ENCODE data around the gene SKP1. TPM values are rescaled to one million over a fixed set of nuclear protein-coding genes. Genes with fewer than 3 reads are reported as not detected.

Gene SKP1
- total RNA-seq, 1 donor from 2014 or later, result 506 TPM

DNA sequence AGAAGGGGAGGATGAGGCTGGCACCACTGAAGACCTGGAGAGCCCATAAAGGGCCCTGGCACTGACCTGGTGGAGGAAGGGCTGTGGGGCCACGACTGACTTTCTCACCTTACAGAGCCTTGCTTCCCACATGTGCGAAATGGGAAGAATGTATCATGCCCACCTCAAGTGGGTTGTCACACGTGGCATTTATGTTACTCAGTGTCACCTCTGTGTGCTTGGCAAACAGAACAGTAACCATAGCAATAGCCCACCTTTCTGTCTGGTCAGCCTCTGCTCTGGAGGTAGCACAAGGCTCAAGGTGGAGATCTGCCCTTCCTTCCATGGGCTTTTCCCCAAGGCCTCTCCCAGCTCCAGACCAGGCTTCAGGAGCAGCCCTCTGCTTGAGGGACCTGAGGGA lies 45.6 kb downstream of the SKP1 start:
- Histone ChIP-seq H3K27me3 (ENCODE audit: low read depth) (no peaks in the 10 kb centered on the region), H3K4me3 (no peak overlapping the region), H3K9me3 (replicated peaks) (no peaks in the 10 kb centered on the region), H3K4me1 (peaks cover 50% of the 10 kb centered on the region), H3K36me3 (peaks cover 11% of the 10 kb centered on the region), H3K27ac (replicated peaks) (no peak overlapping the region)
- TF ChIP-seq, protein P1, sequence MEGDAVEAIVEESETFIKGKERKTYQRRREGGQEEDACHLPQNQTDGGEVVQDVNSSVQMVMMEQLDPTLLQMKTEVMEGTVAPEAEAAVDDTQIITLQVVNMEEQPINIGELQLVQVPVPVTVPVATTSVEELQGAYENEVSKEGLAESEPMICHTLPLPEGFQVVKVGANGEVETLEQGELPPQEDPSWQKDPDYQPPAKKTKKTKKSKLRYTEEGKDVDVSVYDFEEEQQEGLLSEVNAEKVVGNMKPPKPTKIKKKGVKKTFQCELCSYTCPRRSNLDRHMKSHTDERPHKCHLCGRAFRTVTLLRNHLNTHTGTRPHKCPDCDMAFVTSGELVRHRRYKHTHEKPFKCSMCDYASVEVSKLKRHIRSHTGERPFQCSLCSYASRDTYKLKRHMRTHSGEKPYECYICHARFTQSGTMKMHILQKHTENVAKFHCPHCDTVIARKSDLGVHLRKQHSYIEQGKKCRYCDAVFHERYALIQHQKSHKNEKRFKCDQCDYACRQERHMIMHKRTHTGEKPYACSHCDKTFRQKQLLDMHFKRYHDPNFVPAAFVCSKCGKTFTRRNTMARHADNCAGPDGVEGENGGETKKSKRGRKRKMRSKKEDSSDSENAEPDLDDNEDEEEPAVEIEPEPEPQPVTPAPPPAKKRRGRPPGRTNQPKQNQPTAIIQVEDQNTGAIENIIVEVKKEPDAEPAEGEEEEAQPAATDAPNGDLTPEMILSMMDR (IDR thresholded peaks at IDR 0.05; ENCODE audit: borderline replicate concordance), result no peak
- no peak for DNase-seq
- intact Hi-C loops (cut with micrococcal nuclease), result no loop called here

DNA sequence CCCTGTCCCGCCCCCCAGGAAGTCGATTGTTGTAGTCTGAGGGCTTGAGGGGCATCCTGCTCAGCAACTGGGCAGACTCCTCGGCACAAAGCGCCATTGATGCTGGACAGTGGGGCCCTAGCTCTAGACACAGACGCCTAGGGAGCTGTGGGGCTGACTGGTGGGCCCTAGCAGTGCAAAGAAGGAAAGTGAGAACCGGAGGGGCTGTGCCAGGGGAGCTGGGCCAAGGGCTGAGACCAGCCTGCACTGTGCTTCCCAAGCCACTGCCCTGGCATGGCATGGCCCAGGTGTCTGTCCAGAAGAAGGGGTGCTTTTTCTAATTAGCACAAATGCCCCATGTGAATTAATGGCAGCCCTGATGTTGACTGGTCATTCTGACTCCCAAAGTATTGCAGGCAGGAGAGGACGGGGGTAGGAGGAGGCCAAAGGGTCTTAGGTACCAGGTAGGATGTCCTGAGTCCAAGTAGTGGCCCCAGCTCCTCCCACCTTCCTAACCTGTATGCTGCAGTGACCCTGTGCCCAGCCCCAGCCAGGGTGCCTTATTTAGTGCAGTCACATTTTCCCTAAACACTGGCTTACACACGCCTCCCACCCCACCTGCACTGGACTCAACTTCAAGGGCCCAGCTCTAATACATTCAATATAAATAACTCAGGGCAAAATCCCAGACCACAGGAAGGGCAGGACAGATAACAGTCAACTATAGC lies 46.4 kb downstream of the SKP1 start:
- DNase-seq, result no peak
- H3K27ac ChIP-seq (replicated peaks), result no peak overlapping the region

DNA sequence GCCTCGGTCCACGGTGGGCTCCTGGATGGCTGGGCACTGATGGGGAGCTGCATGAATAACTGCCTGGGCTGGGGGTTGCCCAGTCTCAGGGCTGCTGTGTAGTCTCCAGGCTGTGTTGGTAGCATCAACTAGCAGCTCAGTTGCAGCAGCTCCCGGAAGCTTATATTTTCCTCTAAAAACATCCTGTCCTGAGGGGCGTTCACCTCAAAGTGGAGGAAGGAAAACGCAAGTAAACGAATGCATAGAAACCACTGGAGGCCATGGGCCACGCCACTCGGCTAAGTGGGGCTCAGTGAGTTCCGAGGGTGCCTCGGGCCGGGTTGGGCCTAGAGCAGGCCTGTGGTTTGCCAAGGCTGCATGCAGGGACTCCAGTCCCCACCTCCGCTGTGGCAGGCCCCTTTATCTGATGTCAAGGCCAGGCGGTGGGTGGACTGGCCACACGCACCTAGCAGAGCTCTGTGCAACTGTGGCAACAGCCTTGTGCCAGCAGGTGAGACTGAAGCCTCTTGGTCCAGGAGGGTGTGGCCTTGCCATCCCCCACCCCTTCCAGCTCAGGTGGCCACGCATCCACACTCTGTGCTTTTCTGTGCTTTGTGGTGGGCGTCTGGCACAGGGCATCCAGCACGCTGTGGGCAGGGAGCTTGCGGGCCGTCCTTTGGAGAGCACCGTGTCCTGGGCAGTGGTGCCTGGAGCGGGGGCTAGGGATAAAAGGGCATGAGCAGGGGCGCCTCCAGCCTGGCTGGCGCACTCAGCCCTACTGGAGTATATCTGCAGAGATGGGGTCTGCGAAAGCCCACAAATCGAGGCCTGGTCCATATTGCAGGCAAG lies 47.1 kb downstream of the SKP1 start:
- H3K4me1 ChIP-seq, result peaks cover 65% of the 10 kb centered on the region
- no peaks in the 10 kb centered on the region for H3K27me3 ChIP-seq (ENCODE audit: low read depth)
- H3K4me3 ChIP-seq, result no peak overlapping the region
- H3K27ac ChIP-seq (replicated peaks), result no peak overlapping the region
- TF ChIP-seq, protein P1 (IDR thresholded peaks at IDR 0.05; ENCODE audit: borderline replicate concordance), result no peak
- intact Hi-C loops (cut with micrococcal nuclease), result no loop called here
- H3K9me3 ChIP-seq (replicated peaks), result no peaks in the 10 kb centered on the region
- no peak for DNase-seq
- peaks cover 4% of the 10 kb centered on the region for H3K36me3 ChIP-seq

More for the DNA sequence above, 46.4 kb downstream of the SKP1 start:
- H3K4me3 ChIP-seq, result no peak overlapping the region
- intact Hi-C loops (cut with micrococcal nuclease), result no loop called here
- H3K36me3 ChIP-seq, result peaks cover 4% of the 10 kb centered on the region
- TF ChIP-seq, protein P1 (IDR thresholded peaks at IDR 0.05; ENCODE audit: borderline replicate concordance), result no peak
- H3K4me1 ChIP-seq, result peaks cover 58% of the 10 kb centered on the region
- no peaks in the 10 kb centered on the region for H3K9me3 ChIP-seq (replicated peaks)
- no peaks in the 10 kb centered on the region for H3K27me3 ChIP-seq (ENCODE audit: low read depth)

DNA sequence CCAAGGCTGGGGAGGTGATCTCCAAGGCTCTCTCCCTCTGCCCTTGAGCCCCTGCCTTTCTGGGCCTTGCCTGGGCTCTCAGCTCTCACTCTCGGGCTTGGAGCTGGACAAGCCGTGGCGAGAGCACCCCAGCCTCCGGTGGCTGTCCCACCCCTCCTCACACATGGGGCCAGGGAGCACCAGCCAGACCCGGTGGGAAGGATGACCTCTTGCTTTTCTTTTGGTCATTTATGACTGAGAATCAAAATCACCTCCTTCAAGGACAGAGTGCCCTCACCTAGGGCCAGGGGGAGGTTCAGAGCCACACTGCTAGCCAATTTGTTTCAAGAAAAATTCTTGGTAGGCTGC lies 48.1 kb downstream of the SKP1 start:
- Histone ChIP-seq H3K27me3 (ENCODE audit: low read depth) (no peaks in the 10 kb centered on the region), H3K9me3 (replicated peaks) (no peaks in the 10 kb centered on the region), H3K4me3 (no peak overlapping the region), H3K36me3 (no peaks in the 10 kb centered on the region), H3K27ac (replicated peaks) (no peak overlapping the region), H3K4me1 (peaks cover 72% of the 10 kb centered on the region)
- intact Hi-C loops (cut with micrococcal nuclease), result no loop called here
- DNase-seq, result no peak
- TF ChIP-seq, protein P1 (IDR thresholded peaks at IDR 0.05; ENCODE audit: borderline replicate concordance), result no peak

DNA sequence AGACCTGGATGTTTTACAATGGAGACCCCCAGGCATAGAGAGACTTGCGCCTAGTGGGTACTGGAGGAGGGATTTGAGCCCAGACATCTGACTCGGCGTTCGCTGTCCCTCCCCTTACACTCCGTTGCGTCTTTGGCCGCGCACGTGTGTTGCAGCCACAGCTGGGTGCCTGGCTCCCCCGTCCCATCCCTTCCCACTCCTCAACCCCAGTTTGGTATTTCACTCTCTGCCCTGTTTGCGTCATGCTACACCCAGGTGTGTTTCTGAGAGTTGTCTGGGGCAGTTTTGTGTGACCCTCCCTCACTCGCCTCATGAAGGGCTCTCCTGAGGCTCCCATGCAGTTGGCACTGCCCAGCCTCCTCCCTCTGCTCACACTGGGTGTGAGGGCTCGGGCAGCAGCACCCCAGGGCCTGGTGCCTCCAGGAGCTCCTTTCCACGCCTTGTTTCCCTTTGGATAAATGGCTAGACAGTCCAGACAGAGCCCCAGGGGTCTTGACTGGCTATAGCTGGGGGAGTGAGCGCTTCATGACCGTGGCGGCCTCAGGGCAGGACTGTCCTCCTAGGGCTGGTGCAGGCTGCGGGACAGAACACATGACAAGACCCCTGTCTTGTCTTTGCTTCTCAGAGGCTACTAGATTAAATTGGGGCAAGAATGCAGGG lies 48.6 kb downstream of the SKP1 start:
- intact Hi-C loops (cut with micrococcal nuclease), result no loop called here
- TF ChIP-seq, protein P1 (IDR thresholded peaks at IDR 0.05; ENCODE audit: borderline replicate concordance), result no peak
- DNase-seq, result no peak
- no peaks in the 10 kb centered on the region for H3K9me3 ChIP-seq (replicated peaks)
- H3K4me1 ChIP-seq, result peaks cover 72% of the 10 kb centered on the region
- H3K27me3 ChIP-seq (ENCODE audit: low read depth), result no peaks in the 10 kb centered on the region
- H3K27ac ChIP-seq (replicated peaks), result peak overlapping the region; percentile 49
- H3K36me3 ChIP-seq, result no peaks in the 10 kb centered on the region
- no peak overlapping the region for H3K4me3 ChIP-seq

Data from left ventricle myocardium inferior (tissue), 1 donor.